Measurements from ENCODE around the gene LRRK1. TPM values are rescaled to one million over a fixed set of nuclear protein-coding genes. Genes with fewer than 3 reads are reported as not detected.
"Not testable (repeated sequence)": the region's sequence is repeated elsewhere in the genome, so short reads cannot be mapped to it uniquely, and the experiment has no call there.

LRRK1 gene
- polyA plus RNA-seq, 2 of the 4 experiments (the other 2 are of a cell fraction): 12.2 to 17.7 TPM

- Histone ChIP-seq H3K4me3 (no peak overlapping the region), H3K4me2 (no peak overlapping the region), H3K27ac (no peak overlapping the region), H3K4me1 (no peaks in the 10 kb centered on the region; the same call in 2 of the 3 replicates), H3K9me3 (no peaks in the 10 kb centered on the region)
- FAIRE-seq: no peak
- ChIA-PET CTCF (interaction anchor here (3.7 kb wide), 1 partner anchor 186 kb away, joined by 17 read pairs; no protein-coding TSS in a partner anchor), POLR2A (no interaction called here)
- DNase-seq (ENCODE audit: low read depth in 1 of 2, low spot score in 1 of 2): no peak
- no peak for TF ChIP-seq ZC3H11A (IDR thresholded peaks at IDR 0.05)
- ATAC-seq: no peak
- WGBS (ENCODE audit: missing lambda C conversion rate): 92% methylated on average over 10 of the region's 10 CpGs
Observed at GRCh38 chr15:101071651-101072050, 152.5 kb downstream of the LRRK1 start.

- H3K4me3 ChIP-seq; H3K4me2 ChIP-seq; DNase-seq (ENCODE audit: low read depth in 1 of 2, low spot score in 1 of 2); ATAC-seq; H3K27ac ChIP-seq; FAIRE-seq; H3K9me3 ChIP-seq; H3K4me1 ChIP-seq; POLR2A ChIA-PET: not testable (repeated sequence)
- CTCF ChIA-PET: interaction anchor here (3.7 kb wide), 1 partner anchor 186 kb away, joined by 17 read pairs; no protein-coding TSS in a partner anchor
- WGBS (ENCODE audit: missing lambda C conversion rate): 95% methylated on average over 4 of the region's 4 CpGs
Observed at GRCh38 chr15:101072235-101072634, 153.1 kb downstream of the LRRK1 start.

GRCh38 chr15:101077806-101078668 is 158.9 kb downstream of the LRRK1 start:
- not testable (repeated sequence) for FAIRE-seq

GRCh38 chr15:101078669-101079323 is 159.6 kb downstream of the LRRK1 start:
- WGBS (ENCODE audit: missing lambda C conversion rate): 84% methylated on average over 14 of the region's 16 CpGs
- no peak for TF ChIP-seq NFE2L2 (conservative IDR thresholded peaks at IDR 0.05; ENCODE audit: low read length)
- no peak for TF ChIP-seq E2F6 (IDR thresholded peaks at IDR 0.05; ENCODE audit: borderline replicate concordance, low read depth)
- no peak for TF ChIP-seq HMGXB4 (CRISPR knock-in tag; IDR thresholded peaks at IDR 0.05; ENCODE audit: borderline replicate concordance)
- TF ChIP-seq FOSB (CRISPR knock-in tag; IDR thresholded peaks at IDR 0.05): no peak
- no peak for TF ChIP-seq PHF8 (IDR thresholded peaks at IDR 0.05; ENCODE audit: borderline replicate concordance, low read depth)
- TF ChIP-seq PBX3 (IDR thresholded peaks at IDR 0.05): no peak
- TF ChIP-seq HOXA7 (CRISPR knock-in tag; IDR thresholded peaks at IDR 0.05): no peak
- no peak for TF ChIP-seq ZSCAN20 (CRISPR knock-in tag; IDR thresholded peaks at IDR 0.05)
- no peak for TF ChIP-seq HOXB13 (CRISPR knock-in tag; IDR thresholded peaks at IDR 0.05; ENCODE audit: low read depth)
- TF ChIP-seq SMC3 (IDR thresholded peaks at IDR 0.05): no peak
- TF ChIP-seq TFCP2L1 (CRISPR knock-in tag; IDR thresholded peaks at IDR 0.05): no peak
- no peak for TF ChIP-seq FOXS1 (CRISPR knock-in tag; IDR thresholded peaks at IDR 0.05)
- TF ChIP-seq CEBPB (IDR thresholded peaks at IDR 0.05): no peak
- TF ChIP-seq KDM1A (IDR thresholded peaks at IDR 0.05; ENCODE audit: low read depth): no peak
- ChIA-PET POLR2A (no interaction called here), CTCF (interaction anchor here (1.2 to 1.6 kb wide), 3 partner anchors 10 to 179 kb away, joined by 3 to 6 read pairs (median 3); no protein-coding TSS in a partner anchor)
- no peaks in the 10 kb centered on the region for H3K9me3 ChIP-seq
- H3K4me3 ChIP-seq: no peak overlapping the region
- no peak overlapping the region for H3K4me2 ChIP-seq
- FAIRE-seq (no peak), ATAC-seq (peak in 1 of 2 experiments; percentile 10; a peak in 1 of 6 replicates), DNase-seq (ENCODE audit: low read depth in 1 of 2, low spot score in 1 of 2) (no peak)
- H3K27ac ChIP-seq: no peak overlapping the region
- no peaks in the 10 kb centered on the region for H3K4me1 ChIP-seq

More at GRCh38 chr15:101077806-101078668, 158.9 kb downstream of the LRRK1 start:
- H3K9me3 ChIP-seq; DNase-seq (ENCODE audit: low read depth in 1 of 2, low spot score in 1 of 2); H3K27ac ChIP-seq; POLR2A ChIA-PET; H3K4me1 ChIP-seq; ATAC-seq; H3K4me2 ChIP-seq; H3K4me3 ChIP-seq: not testable (repeated sequence)
- CTCF ChIA-PET: interaction anchor here (0.8 kb wide), 1 partner anchor 10 kb away, joined by 3 read pairs; no protein-coding TSS in a partner anchor
- 87% methylated on average over 15 of the region's 15 CpGs for WGBS (ENCODE audit: missing lambda C conversion rate)

Data from A549 (cell line).